ENCODE data around the gene DPM2.

The DPM2 gene

GRCh38 chr9:127915801-127916719 is 21.6 kb downstream of the DPM2 start:
- ATAC-seq (peak; percentile 12), DNase-seq (peak; percentile 65)
- Mint-ChIP-seq H3K27ac (peak overlapping the region; percentile 90), H3K36me3 (ENCODE audit: low read depth) (peaks cover 20% of the 10 kb centered on the region), H3K4me1 (peaks cover 68% of the 10 kb centered on the region), H3K27me3 (no peaks in the 10 kb centered on the region), H3K4me3 (peak overlapping the region; percentile 90), H3K9me3 (no peaks in the 10 kb centered on the region)

GRCh38 chr9:127915325-127915752 is 22.3 kb downstream of the DPM2 start:
- H3K27ac Mint-ChIP-seq, result peak overlapping the region; percentile 90
- H3K4me1 Mint-ChIP-seq, result peaks cover 69% of the 10 kb centered on the region
- H3K36me3 Mint-ChIP-seq (ENCODE audit: low read depth), result peaks cover 23% of the 10 kb centered on the region
- no peaks in the 10 kb centered on the region for H3K27me3 Mint-ChIP-seq
- peak overlapping the region; percentile 90 for H3K4me3 Mint-ChIP-seq
- peak; percentile 3 for ATAC-seq
- H3K9me3 Mint-ChIP-seq, result no peaks in the 10 kb centered on the region
- DNase-seq, result peak; percentile 55

GRCh38 chr9:127913682-127914081 is 24.0 kb downstream of the DPM2 start:
- no peak overlapping the region for H3K4me3 Mint-ChIP-seq
- ATAC-seq, result no peak
- DNase-seq, result no peak
- H3K27ac Mint-ChIP-seq, result no peak overlapping the region
- H3K4me1 Mint-ChIP-seq, result peaks cover 53% of the 10 kb centered on the region
- peaks cover 23% of the 10 kb centered on the region for H3K36me3 Mint-ChIP-seq (ENCODE audit: low read depth)
- no peaks in the 10 kb centered on the region for H3K9me3 Mint-ChIP-seq
- no peaks in the 10 kb centered on the region for H3K27me3 Mint-ChIP-seq

- DNase-seq, result no peak
- Mint-ChIP-seq H3K27me3 (no peaks in the 10 kb centered on the region), H3K36me3 (ENCODE audit: low read depth) (peaks cover 25% of the 10 kb centered on the region), H3K9me3 (no peaks in the 10 kb centered on the region), H3K4me1 (peaks cover 45% of the 10 kb centered on the region), H3K27ac (no peak overlapping the region), H3K4me3 (no peak overlapping the region)
- no peak for ATAC-seq
These were observed 24.8 kb downstream of the DPM2 start for GRCh38 chr9:127912882-127913281.

- ATAC-seq (no peak), DNase-seq (no peak)
- Mint-ChIP-seq H3K27ac (no peak overlapping the region), H3K4me1 (peaks cover 43% of the 10 kb centered on the region), H3K36me3 (ENCODE audit: low read depth) (peaks cover 25% of the 10 kb centered on the region), H3K9me3 (no peaks in the 10 kb centered on the region), H3K27me3 (no peaks in the 10 kb centered on the region), H3K4me3 (no peak overlapping the region)
These were observed 25.4 kb downstream of the DPM2 start for GRCh38 chr9:127912296-127912695.

GRCh38 chr9:127910613-127911205 is 26.9 kb downstream of the DPM2 start:
- no peak overlapping the region for H3K4me3 Mint-ChIP-seq
- peaks cover 54% of the 10 kb centered on the region for H3K4me1 Mint-ChIP-seq
- H3K36me3 Mint-ChIP-seq (ENCODE audit: low read depth), result peaks cover 25% of the 10 kb centered on the region
- no peaks in the 10 kb centered on the region for H3K27me3 Mint-ChIP-seq
- peak overlapping the region; percentile 87 for H3K27ac Mint-ChIP-seq
- H3K9me3 Mint-ChIP-seq, result no peaks in the 10 kb centered on the region
- ATAC-seq (no peak), DNase-seq (no peak)

GRCh38 chr9:127909839-127910273 is 27.8 kb downstream of the DPM2 start:
- no peaks in the 10 kb centered on the region for H3K9me3 Mint-ChIP-seq
- no peak overlapping the region for H3K27ac Mint-ChIP-seq
- ATAC-seq (no peak), DNase-seq (no peak)
- no peaks in the 10 kb centered on the region for H3K27me3 Mint-ChIP-seq
- no peak overlapping the region for H3K4me3 Mint-ChIP-seq
- H3K4me1 Mint-ChIP-seq, result peaks cover 56% of the 10 kb centered on the region
- peaks cover 25% of the 10 kb centered on the region for H3K36me3 Mint-ChIP-seq (ENCODE audit: low read depth)

GRCh38 chr9:127908660-127908926 is 29.1 kb downstream of the DPM2 start:
- no peak for ATAC-seq
- Mint-ChIP-seq H3K9me3 (no peaks in the 10 kb centered on the region), H3K4me1 (peaks cover 62% of the 10 kb centered on the region), H3K4me3 (no peak overlapping the region), H3K27me3 (no peaks in the 10 kb centered on the region), H3K27ac (no peak overlapping the region), H3K36me3 (ENCODE audit: low read depth) (peaks cover 21% of the 10 kb centered on the region)
- no peak for DNase-seq

GRCh38 chr9:127907867-127908659 is 29.6 kb downstream of the DPM2 start:
- H3K36me3 Mint-ChIP-seq (ENCODE audit: low read depth), result peaks cover 20% of the 10 kb centered on the region
- ATAC-seq (no peak), DNase-seq (no peak)
- H3K27me3 Mint-ChIP-seq, result no peaks in the 10 kb centered on the region
- H3K4me1 Mint-ChIP-seq, result peaks cover 68% of the 10 kb centered on the region
- H3K9me3 Mint-ChIP-seq, result no peaks in the 10 kb centered on the region
- no peak overlapping the region for H3K4me3 Mint-ChIP-seq
- H3K27ac Mint-ChIP-seq, result no peak overlapping the region

- Mint-ChIP-seq H3K4me3 (peak overlapping the region; percentile 89), H3K36me3 (ENCODE audit: low read depth) (peaks cover 4% of the 10 kb centered on the region), H3K4me1 (peaks cover 63% of the 10 kb centered on the region), H3K27me3 (no peaks in the 10 kb centered on the region), H3K27ac (peak overlapping the region; percentile 99), H3K9me3 (no peaks in the 10 kb centered on the region)
- ATAC-seq (peak; percentile 23), DNase-seq (peak; percentile 64)
These were observed 31.9 kb downstream of the DPM2 start for GRCh38 chr9:127905788-127906191.

GRCh38 chr9:127905004-127905728 is 32.5 kb downstream of the DPM2 start:
- peak overlapping the region; percentile 99 for H3K27ac Mint-ChIP-seq

GRCh38 chr9:127904561-127905003 is 33.1 kb downstream of the DPM2 start:
- peak overlapping the region; percentile 89 for H3K4me3 Mint-ChIP-seq
- H3K27me3 Mint-ChIP-seq, result no peaks in the 10 kb centered on the region
- no peaks in the 10 kb centered on the region for H3K9me3 Mint-ChIP-seq
- ATAC-seq, result no peak
- H3K4me1 Mint-ChIP-seq, result peaks cover 67% of the 10 kb centered on the region
- H3K27ac Mint-ChIP-seq, result peak overlapping the region; percentile 99
- peak; percentile 34 for DNase-seq
- H3K36me3 Mint-ChIP-seq (ENCODE audit: low read depth), result peaks cover 4% of the 10 kb centered on the region

More at GRCh38 chr9:127905004-127905728, 32.5 kb downstream of the DPM2 start:
- peak; percentile 67 for ATAC-seq
- peaks cover 62% of the 10 kb centered on the region for H3K4me1 Mint-ChIP-seq
- no peaks in the 10 kb centered on the region for H3K27me3 Mint-ChIP-seq
- DNase-seq, result peak; percentile 62
- H3K36me3 Mint-ChIP-seq (ENCODE audit: low read depth), result peaks cover 4% of the 10 kb centered on the region
- no peaks in the 10 kb centered on the region for H3K9me3 Mint-ChIP-seq
- peak overlapping the region; percentile 89 for H3K4me3 Mint-ChIP-seq

GRCh38 chr9:127903557-127904475 is 33.8 kb downstream of the DPM2 start:
- Mint-ChIP-seq H3K4me1 (peaks cover 67% of the 10 kb centered on the region), H3K27me3 (no peaks in the 10 kb centered on the region), H3K4me3 (peak overlapping the region; percentile 89), H3K9me3 (no peaks in the 10 kb centered on the region), H3K27ac (peak overlapping the region; percentile 99), H3K36me3 (ENCODE audit: low read depth) (peaks cover 4% of the 10 kb centered on the region)
- ATAC-seq (peak; percentile 58), DNase-seq (peak; percentile 96)
